A549 (cell line): Measurements from ENCODE around the gene CCDC40. TPM values are rescaled to one million over a fixed set of nuclear protein-coding genes. Genes with fewer than 3 reads are reported as not detected.
A peak's percentile ranks its signal among the peaks of the same experiment; 100 is the strongest.

Source experiments
- ATAC-seq, 2 experiments: fragments of 200-7000 bp in 1 of 2; fragments of >200 bp in 1 of 2; cut with Nextera tagmentation in 1 of 2; cut with Tn5 transposase in 1 of 2; 3 replicates each; pipeline versions ENCODE4 v1.8.0 to v1.9.1; 2018 to 2020; ENCODE audit warnings: mild to moderate bottlenecking in 1 of 2, moderate library complexity in 1 of 2
- CTCF ChIA-PET: fragments of 300-600 bp; sonication (Branson Sonifier 250); formaldehyde crosslinking; extraction: SDS; loops from one replicate; lab custom pipeline; 2021; ENCODE audit warnings: antibody characterized with exemption, inconsistent platforms; lab: Yijun Ruan, JAX
- POLR2A ChIA-PET: fragments of 350-600 bp; formaldehyde crosslinking; extraction: SDS; loops from one replicate; lab custom pipeline; 2021; ENCODE audit warnings: antibody characterized with exemption, inconsistent platforms; lab: Yijun Ruan, JAX
- DNase-seq, 2 experiments: peaks; one replicate each; pipeline versions ENCODE4 v3.0.0 to v3.0.0-alpha.2; 2011 to 2016; ENCODE audit warnings: low read depth in 1 of 2, low spot score in 1 of 2
- FAIRE-seq: peaks from 2 replicates; lab custom pipeline; 2011; peaks lifted over from hg19 to GRCh38; lab: Jason Lieb, UNC
- H3K27ac ChIP-seq, 2 experiments: fragments of >200 bp; sonication (Bioruptor Twin); formaldehyde crosslinking; 3 replicates each; pipeline ENCODE4 v1.5.1; 2016 to 2017
- H3K4me1 ChIP-seq: fragments of >200 bp; sonication (Bioruptor Twin); formaldehyde crosslinking; 3 replicates; pipeline ENCODE4 v1.6.1; 2016
- H3K4me2 ChIP-seq: fragments of >200 bp; sonication (Bioruptor Twin); formaldehyde crosslinking; 3 replicates; pipeline ENCODE4 v1.6.1; 2016
- H3K4me3 ChIP-seq: fragments of >200 bp; sonication (Bioruptor Twin); formaldehyde crosslinking; 3 replicates; pipeline ENCODE4 v1.5.1; 2016
- H3K9me3 ChIP-seq: fragments of >200 bp; sonication (Bioruptor Twin); formaldehyde crosslinking; 3 replicates; pipeline ENCODE4 v1.6.1; 2016
- ATOH8 ChIP-seq: fragments of 250-450 bp; sonication (Bioruptor Pico); IDR thresholded peaks from 2 replicates; pipeline ENCODE4 v1.5.0; 2020; ENCODE audit warnings: low read depth, mild to moderate bottlenecking, moderate library complexity
- CTCF ChIP-seq: fragments of >200 bp; sonication (Bioruptor Twin); formaldehyde crosslinking; IDR thresholded peaks from 3 replicates; pipeline ENCODE4 v1.5.1; 2016
- EHF ChIP-seq: fragments of 250-450 bp; sonication (Bioruptor Pico); IDR thresholded peaks from 2 replicates; pipeline ENCODE4 v1.5.0; 2020; ENCODE audit warnings: mild to moderate bottlenecking
- ELK1 ChIP-seq: fragments of 150-350 bp; IDR thresholded peaks from 2 replicates; pipeline ENCODE4 v1.6.1; 2014; ENCODE audit warnings: low read depth, mild to moderate bottlenecking, low read length
- ESRRA ChIP-seq: fragments of 150-350 bp; IDR thresholded peaks from 2 replicates; pipeline ENCODE4 v1.6.1; 2014; ENCODE audit warnings: mild to moderate bottlenecking, low read length, borderline replicate concordance
- FOXS1 ChIP-seq: fragments of 250-450 bp; sonication (Bioruptor Pico); IDR thresholded peaks from 2 replicates; pipeline ENCODE4 v1.5.0; 2020; ENCODE audit warnings: mild to moderate bottlenecking, moderate library complexity
- HOXA7 ChIP-seq: fragments of 250-450 bp; sonication (Bioruptor Pico); IDR thresholded peaks from 2 replicates; pipeline ENCODE4 v1.5.0; 2020; ENCODE audit warnings: mild to moderate bottlenecking, moderate library complexity
- HOXB5 ChIP-seq: fragments of 250-450 bp; sonication (Bioruptor Pico); IDR thresholded peaks from 2 replicates; pipeline ENCODE4 v1.5.0; 2020; ENCODE audit warnings: mild to moderate bottlenecking, moderate library complexity
- JUN ChIP-seq, 2 experiments: fragments of >200 bp; sonication (Bioruptor Twin); formaldehyde crosslinking; IDR thresholded peaks; 2 replicates in 1 of 2; 3 replicates in 1 of 2; pipeline ENCODE4 v1.6.1; 2016 to 2017
- MAX ChIP-seq: IDR thresholded peaks from 2 replicates; pipeline ENCODE4 v1.6.1; 2012
- NFE2L2 ChIP-seq: fragments of 150-350 bp; conservative IDR thresholded peaks from 2 replicates; pipeline ENCODE4 v1.6.1; 2014; ENCODE audit warnings: low read length
- POLR2A ChIP-seq: IDR thresholded peaks from 2 replicates; pipeline ENCODE4 v1.6.1; 2012; ENCODE audit warnings: mild to moderate bottlenecking, low read length
- RARB ChIP-seq: fragments of 250-450 bp; sonication (Bioruptor Pico); IDR thresholded peaks from 2 replicates; pipeline ENCODE4 v1.8.0; 2021; ENCODE audit warnings: mild to moderate bottlenecking, moderate library complexity
- TFCP2L1 ChIP-seq: fragments of 250-450 bp; sonication (Bioruptor Pico); IDR thresholded peaks from 2 replicates; pipeline ENCODE4 v1.5.0; 2021; ENCODE audit warnings: mild to moderate bottlenecking
- WGBS: methylation state at CpG from one replicate; pipeline ENCODE4 v1.1.6; 2017; ENCODE audit errors: missing lambda C conversion rate; 5-methylcytosine and 5-hydroxymethylcytosine counted together
- polyA plus RNA-seq, 4 experiments: library from polyadenylated mRNA; depleted of rRNA in 3 of 4; stranded (reverse); fragments of >200 nt; fragmentation: RNase III in 1 of 4; extraction: RNeasy Plus Mini Kit Qiagen cat#74134 plus additional on column Dnase treatment in 1 of 4; gene quantifications; 2 replicates in 3 of 4; 3 replicates in 1 of 4; pipeline ENCODE4 v1.2.3, GENCODE V29; 2011 to 2017
- TF ChIP-seq, protein P1 (sequence below): fragments of >200 bp; sonication (Bioruptor Twin); formaldehyde crosslinking; IDR thresholded peaks from 2 replicates; pipeline ENCODE4 v1.6.1; 2016

Gene CCDC40
- polyA plus RNA-seq, 2 of the 4 experiments (the other 2 are of a cell fraction): 5.9 to 11.3 TPM

DNA sequence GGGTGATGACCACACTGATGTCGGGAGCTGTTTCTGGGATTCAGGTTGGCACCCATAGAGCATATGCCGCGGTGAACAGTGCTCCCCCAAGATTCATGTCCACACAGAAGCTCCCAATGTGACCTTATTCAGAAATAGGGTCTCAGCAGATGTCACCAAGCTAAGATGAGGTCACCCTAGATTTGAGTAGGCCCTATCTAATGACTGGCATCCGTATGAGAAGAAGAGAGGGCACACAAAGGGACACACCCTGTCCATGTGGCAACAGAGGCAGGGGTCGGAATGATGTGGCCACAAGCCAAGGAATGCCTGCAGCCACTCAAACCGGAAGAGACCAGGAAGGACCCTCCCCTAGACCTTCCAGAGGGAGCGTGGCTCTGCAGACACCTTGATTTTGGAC is 36.3 kb upstream of the CCDC40 start:
- Histone ChIP-seq H3K4me1 (peaks cover 14% of the 10 kb centered on the region; the same call in 2 of the 3 replicates), H3K9me3 (no peaks in the 10 kb centered on the region), H3K4me3 (no peak overlapping the region), H3K4me2 (no peak overlapping the region), H3K27ac (no peak overlapping the region)
- CTCF ChIA-PET: interaction anchor here (0.9 to 10.5 kb wide), 10 partner anchors 7 to 259 kb away, joined by 3 to 154 read pairs (median 7); partner anchors contain the start of genes CBX4 and GAA
- FAIRE-seq: no peak
- TF ChIP-seq ELK1 (no peak), POLR2A (no peak), TFCP2L1 (no peak), HOXA7 (CRISPR knock-in tag) (no peak), ATOH8 (no peak)
- no peak for ATAC-seq
- POLR2A ChIA-PET: no interaction called here
- no peak for DNase-seq
- WGBS: 94% methylated on average over 7 of the region's 7 CpGs

- Histone ChIP-seq H3K27ac (no peak overlapping the region; a peak in 1 of 6 replicates), H3K9me3 (no peaks in the 10 kb centered on the region), H3K4me2 (no peak overlapping the region), H3K4me1 (peaks cover 17% of the 10 kb centered on the region), H3K4me3 (no peak overlapping the region)
- no peak for FAIRE-seq
- no peak for TF ChIP-seq HOXB5 (CRISPR knock-in tag)
- no peak for TF ChIP-seq EHF (CRISPR knock-in tag)
- TF ChIP-seq FOXS1: no peak
- no peak for TF ChIP-seq TFCP2L1
- TF ChIP-seq MAX: no peak
- no peak for TF ChIP-seq RARB (CRISPR knock-in tag)
- POLR2A ChIA-PET: interaction anchor here (0.6 kb wide), 1 partner anchor 34 kb away, joined by 3 read pairs; no protein-coding TSS in a partner anchor
- WGBS: 93% methylated on average over 25 of the region's 29 CpGs
- CTCF ChIA-PET: interaction anchor here (0.7 to 10.5 kb wide), 14 partner anchors 8 to 260 kb away, joined by 3 to 154 read pairs (median 4); partner anchors contain the start of genes CBX4 and GAA
- no peak for ATAC-seq
- DNase-seq: no peak
These were observed 35.3 kb upstream of the CCDC40 start for GRCh38 chr17:80000981-80001775.

DNA sequence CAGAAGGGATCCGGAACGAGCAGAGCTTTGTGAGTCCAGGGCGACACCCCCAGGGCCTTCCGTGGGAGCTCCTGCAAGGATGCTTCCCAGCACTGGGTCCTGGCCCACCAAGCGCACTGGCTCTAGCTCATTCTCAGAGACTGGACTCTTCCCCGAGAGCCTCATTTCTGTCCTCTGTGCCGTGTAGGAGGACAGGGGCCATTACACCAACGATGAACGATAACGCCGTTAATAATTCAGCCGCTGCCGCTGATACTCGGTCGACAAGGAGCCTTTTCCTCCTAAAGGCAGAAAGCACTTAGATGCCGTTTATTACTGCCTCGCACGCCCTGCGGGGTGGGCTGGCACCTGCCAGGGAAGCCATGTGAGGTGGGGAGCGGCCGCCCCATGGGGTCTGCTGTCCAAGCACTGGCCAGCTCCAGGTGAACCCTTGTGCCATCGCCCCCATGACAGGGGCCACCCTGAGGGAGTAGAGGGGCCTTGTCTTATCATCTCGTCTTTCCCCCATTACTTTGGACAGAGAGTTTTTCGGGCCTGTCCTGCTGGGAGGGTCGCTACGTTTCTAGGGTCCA is 34.3 kb upstream of the CCDC40 start:
- H3K4me3 ChIP-seq: no peak overlapping the region
- CTCF ChIA-PET: interaction anchor here (0.6 to 10.5 kb wide), 8 partner anchors 9 to 191 kb away, joined by 3 to 154 read pairs (median 4); partner anchors contain the start of gene CBX4
- ATAC-seq (no peak), DNase-seq (no peak), FAIRE-seq (no peak)
- H3K27ac ChIP-seq: peak overlapping the region in 1 of 2 experiments; percentile 15; a peak in 1 of 6 replicates
- POLR2A ChIA-PET: no interaction called here
- 96% methylated on average over 26 of the region's 26 CpGs for WGBS
- H3K4me1 ChIP-seq: peaks cover 20% of the 10 kb centered on the region
- TF ChIP-seq RARB (CRISPR knock-in tag) (no peak), JUN (IDR thresholded peaks at IDR 0.05) (no peak), CTCF (no peak), NFE2L2 (no peak), MAX (no peak), ESRRA (no peak)
- TF ChIP-seq, protein P1, sequence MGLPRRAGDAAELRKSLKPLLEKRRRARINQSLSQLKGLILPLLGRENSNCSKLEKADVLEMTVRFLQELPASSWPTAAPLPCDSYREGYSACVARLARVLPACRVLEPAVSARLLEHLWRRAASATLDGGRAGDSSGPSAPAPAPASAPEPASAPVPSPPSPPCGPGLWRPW: no peak
- no peaks in the 10 kb centered on the region for H3K9me3 ChIP-seq
- H3K4me2 ChIP-seq: no peak overlapping the region
